ENCODE measurements around the gene IDS.

DNA sequence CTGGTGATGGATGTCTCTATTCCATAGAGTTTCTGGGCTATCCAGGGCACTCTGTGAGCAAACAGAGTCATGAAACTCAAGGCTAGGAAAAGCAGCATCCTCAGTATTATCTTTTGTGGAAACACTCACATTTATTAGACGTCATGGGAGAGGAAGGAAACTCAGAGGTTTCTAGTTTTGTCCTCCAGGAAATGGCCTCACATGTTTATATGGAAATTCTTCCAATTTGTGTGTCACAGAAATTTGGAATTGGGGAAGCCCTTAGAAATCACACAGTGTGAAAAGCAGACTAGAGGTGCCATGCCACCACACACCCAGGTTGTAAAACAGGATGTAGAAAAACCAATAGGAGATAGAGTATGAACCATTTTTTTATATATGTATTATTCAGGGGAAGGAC, 31.1 kb downstream of the IDS start:
- no peak for TF ChIP-seq CTCF (conservative IDR thresholded peaks at IDR 0.05; ENCODE audit: low read length)
- TF ChIP-seq EZH2phosphoT487 (IDR thresholded peaks at IDR 0.05; ENCODE audit: borderline replicate concordance, low read depth, low read length): no peak

All from OCI-LY7 (cell line).